ENCODE measurements around the gene ARHGAP31.
"Not testable (repeated sequence)": the region's sequence is repeated elsewhere in the genome, so short reads cannot be mapped to it uniquely, and the experiment has no call there.

ARHGAP31 gene

DNA sequence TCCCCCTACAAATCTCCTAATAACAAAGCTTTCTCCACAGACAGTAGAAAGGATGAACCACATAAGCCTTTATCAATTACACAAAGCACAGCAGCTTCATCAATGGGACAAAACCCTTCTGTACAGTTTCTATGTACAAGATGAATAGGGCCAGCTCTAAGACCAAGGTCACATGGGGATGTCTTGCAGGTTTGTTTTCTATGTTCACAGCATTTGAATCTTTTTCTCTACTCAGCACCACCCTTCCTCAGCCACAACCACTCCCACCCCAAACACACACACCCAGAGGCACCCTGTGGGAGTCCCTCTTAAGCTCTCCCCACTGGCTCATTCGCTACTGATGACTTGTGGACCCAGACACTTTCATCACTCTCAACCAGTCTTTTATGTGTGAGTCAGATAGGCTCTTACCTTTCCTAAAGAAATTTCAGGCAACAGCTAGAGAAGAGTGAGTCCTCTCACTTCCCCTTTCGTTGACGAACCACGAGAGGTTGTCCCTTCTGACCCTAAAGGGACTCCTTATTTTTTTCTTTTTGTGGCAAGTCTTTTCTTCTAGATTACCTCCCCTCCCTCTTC is 57.9 kb downstream of the ARHGAP31 start:
- peak; percentile 59 for DNase-seq

DNA sequence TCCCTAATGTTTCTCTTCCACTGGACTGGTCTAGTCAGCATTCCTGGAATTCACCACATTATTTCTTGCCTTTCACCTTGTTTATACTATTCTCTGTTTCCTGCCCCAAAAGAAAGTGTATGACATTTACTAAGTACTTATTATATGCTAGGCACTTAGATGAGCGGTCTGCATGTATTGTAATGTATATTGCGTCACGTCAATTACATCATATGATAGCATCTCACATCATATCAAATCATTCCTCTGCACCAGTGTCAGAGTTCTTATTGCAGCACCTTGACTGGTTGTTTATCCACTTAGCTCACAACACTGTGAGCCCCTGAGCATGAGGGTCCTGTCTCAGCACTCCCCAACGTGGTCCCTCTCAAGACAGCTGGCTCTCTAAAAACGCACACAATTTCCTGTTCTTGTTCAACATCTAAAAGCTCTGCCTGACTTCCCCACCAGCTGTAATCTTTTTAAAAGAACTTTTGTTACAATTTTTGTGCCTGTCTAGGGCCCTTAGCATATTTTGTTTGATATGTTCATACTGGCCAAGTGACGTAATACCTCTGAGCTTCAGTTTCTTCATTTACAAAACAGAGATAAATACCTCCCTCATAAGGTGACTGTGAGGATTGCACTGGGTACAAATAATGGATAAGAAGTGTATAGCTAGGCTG is 58.8 kb downstream of the ARHGAP31 start:
- no peak for DNase-seq

DNA sequence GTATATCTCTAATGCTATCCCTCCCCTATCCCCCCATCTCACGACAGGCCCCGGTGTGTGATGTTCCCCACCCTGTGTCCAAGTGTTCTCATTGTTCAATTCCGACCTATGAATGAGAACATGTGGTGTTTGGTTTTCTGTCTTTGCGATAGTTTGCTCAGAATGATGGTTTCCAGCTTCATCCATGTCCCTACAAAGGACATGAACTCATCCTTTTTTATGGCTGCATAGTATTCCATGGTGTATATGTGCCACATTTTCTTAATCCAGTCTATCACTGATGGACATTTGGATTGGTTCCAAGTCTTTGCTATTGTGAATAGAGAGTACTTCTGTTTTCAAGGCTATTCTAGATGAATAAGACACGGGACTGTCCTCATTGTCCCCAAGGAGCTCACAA is 61.4 kb downstream of the ARHGAP31 start:
- not testable (repeated sequence) for DNase-seq

DNA sequence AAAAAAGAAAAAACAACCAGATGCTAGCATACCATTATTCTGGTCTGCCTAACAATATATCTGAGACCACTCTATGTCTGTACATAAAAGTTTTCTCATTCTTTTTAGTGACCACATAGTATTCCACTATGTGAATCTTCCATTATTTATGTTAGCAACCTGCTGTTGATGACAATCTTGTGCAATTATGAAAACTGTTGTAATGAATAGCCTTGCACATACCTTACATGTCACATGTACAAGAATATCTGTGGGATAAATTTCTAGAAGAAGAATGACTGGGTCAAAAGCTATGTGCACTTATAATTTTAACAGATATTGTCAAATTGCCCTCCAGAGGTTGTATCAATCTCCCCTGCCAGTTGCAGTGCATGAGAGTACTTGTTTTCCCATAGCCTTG is 62.5 kb downstream of the ARHGAP31 start:
- no peak for DNase-seq

DNA sequence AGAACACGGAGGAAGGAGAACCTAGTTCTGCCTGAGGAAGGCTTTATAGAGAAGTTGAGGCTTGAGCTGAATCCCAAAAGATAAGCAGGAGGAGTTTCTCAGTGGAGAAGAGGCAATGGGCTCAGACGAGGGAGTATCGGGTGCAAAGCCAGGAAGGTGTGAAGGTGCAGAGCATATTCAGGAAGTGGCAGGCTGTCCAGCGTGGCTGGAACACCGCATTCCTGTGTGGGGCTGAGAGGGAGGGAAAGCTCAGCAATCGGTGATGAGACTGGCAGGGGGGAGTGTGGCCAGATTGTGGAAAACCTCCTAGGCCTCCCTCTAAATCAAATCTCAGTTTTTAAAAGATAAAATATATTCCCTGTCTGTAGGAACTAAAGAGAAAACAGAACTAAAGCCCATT is 63.0 kb downstream of the ARHGAP31 start:
- no peak for DNase-seq

DNA sequence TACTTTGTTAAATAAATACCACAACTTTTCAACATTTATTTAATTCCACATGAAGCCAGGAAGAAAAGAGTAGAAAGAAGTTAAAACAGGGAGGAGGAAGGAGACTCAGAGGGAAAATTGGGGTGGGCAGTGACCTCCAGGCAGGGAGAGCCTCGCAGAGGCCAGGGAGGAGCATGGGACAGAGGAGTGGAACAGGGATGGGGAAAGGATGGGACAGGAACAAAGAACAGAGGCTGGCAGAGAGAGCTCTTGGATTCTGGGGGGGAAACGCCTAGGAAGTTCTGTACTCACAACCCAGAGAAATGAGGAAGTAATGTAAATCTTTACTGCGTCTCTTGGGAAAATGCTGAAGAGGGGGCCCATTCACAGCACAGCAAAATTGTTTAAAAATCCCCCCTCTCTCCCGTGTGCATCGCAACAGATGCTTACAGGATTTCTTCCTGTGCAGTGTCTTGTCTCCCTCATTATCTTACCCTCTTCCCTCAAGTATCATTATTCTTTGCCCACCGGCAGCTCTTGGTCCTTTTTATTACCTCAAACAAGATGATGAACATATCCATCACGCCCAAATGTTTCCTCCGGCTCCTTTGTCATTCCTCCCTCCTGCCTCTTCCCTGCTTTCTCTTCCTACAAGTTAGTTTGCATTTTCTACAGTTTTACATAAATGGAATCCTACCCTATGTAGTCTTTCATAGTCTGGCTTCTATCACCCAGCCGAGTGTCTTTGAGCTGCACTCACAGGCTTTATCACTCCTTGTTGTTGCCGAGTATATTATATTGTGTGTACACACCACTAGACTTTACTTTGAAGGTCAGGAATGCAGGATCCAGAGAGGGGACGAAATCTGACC is 65.5 kb downstream of the ARHGAP31 start:
- no peak for DNase-seq

DNA sequence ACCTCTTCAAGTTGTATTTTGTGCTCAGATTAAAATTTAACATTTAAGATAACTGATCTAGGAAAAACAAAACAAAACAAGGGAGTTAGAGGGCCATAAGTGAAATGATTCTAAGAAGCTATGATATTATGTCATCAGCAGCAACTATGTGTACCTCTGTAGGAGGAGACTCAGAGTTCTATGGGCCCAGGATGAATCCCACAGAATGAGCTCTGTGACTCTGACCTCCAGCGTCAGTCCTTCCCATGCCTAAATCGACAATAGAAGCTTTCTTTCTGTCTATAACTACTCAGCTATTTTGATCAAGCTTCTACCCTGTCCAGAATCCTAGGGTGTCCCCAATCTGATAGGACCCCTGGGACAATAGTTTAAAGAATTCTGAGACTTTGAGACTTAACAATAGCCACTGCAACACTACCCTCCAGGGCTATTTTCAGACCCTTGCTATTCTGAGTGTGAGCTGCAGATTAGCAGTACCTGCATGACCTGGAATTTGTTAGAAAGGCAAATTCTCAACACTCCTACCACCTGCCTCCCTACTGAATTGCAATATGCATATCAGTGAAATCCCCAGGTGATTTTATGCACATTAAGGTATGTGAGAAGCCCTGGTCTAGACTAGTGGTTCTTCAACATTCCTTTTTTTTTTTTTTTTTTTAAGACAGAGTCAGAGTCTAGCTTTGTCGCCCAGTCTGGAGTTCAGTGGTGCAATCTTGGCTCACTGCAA is 66.7 kb downstream of the ARHGAP31 start:
- no peak for DNase-seq

DNA sequence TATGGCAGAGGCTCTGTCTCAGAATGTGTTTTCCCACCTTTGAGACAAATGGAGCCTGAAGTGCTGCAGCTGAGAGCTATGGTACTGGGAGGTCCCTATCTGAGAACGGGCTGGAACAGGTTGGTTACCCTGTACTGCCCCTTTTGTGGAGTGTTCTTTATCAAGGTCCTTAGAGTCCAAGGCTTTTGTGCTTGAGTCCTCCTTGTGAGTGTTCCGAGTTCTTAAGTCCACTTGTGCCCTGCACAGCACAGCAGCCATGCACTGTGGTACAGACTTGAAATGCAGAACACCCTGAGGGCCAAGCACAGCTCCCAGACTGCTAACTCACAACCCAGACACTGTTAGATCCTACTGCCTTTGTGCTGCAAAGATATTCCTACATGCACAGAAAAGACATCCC is 67.8 kb downstream of the ARHGAP31 start:
- no peak for DNase-seq

DNA sequence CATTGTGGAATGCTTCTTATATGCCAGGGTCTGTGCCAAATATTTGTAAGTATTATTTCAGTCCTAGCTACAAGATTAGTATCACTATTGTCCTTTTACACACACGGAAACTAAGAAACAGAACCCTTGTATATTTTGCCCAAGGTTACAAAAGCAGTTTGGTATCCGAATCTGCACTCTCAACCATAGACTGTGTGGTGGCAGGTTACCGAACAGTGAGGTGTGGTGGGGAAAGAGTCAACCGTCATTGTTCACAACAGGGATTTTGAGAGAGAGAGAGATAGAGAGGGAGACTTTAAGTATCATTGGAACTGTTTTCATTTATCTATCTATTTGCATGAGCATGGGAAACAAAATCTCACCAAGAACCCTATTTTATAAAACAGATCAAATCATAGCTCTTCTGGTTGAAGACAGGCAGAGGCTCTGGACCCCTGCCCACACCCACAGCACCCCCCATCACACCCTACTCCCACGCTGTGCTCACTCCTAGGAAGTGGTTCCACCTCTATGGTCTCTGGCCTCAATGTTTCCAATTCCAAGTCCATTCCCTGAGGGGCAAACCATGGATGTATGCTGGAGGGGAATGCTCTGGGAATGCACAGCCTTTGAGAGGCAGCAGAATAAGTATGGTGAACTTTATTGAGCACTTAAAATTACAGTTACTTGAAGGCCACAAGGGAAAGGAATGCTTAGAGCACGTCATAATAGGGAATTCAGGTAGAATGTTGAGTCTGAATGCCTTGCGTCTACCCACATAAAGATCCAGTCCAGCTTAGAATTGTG is 69.0 kb downstream of the ARHGAP31 start:
- DNase-seq = no peak

DNA sequence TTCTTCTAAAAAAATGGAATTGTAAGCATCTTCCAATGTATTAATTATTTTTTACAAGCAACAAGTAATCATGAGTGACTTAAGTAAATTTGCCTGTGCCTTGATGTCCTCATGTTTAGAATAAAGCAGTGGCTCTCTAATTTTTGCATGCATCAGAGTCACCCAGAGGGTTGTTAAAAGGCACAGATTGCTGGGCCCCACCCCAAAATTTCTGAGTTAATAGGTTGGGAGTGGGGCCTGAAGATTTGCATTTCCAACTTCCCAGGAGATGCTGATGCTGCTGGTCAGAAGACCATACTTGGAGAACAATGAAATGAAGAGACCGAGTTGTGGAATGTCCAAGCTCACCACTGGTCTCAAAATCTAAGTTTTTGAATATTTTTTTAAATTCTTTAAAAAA is 70.2 kb downstream of the ARHGAP31 start:
- no peak for DNase-seq

DNA sequence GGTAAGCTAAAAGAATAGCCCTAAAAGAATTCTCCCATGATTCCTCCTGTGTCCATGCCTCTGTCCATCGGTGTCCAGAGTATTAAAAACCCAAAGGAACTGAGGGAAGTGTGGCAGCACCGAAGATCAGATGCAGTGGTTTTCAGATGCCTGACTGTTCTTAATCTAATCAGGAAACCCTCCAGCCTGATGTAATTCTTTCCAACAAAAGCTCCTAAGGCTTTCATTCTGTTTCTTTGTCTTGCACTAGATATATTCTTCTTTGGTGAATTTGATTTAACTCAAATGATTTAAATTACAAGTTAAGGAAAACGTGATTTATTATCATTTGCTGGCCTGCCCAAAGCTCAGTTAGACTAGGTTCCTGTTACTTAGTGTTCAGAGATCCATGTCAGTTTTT is 71.2 kb downstream of the ARHGAP31 start:
- DNase-seq = no peak

DNA sequence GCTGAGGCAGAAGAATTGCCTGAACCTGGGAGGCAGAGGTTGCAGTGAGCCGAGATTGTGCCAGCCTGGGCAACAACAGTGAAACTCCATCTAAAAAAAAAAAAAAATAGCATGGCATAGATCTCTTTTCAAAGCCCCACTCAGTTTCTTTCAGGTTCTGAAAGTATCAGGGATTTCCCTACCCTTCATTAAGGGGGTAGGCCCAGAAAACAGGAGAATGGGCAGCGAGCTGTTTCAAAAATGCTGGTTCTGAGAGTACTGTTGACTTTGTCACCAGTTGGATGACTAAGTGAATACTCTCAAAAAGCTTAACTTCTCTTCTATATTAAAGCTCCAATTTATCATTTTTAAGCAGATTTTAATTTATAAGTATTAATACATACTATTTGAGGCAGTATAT is 72.8 kb downstream of the ARHGAP31 start:
- DNase-seq = no peak

DNA sequence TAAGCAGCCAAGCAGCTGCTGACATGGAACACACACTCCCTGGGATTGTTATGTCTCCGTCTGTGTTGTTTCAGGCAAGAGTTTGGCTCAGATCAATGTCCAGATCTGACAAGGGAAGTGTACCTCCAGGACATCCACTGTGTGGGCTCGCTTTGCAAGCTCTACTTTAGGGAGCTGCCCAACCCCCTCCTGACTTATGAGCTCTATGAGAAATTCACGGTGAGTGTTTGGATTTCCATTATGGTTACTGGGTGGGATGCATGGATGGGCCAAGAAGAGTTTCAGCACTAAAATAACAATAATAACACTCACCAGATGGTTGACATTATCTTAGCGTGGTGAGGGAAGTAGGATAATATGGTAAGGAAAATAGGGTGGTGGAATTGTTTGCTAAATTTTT is 74.1 kb downstream of the ARHGAP31 start:
- DNase-seq = no peak

DNA sequence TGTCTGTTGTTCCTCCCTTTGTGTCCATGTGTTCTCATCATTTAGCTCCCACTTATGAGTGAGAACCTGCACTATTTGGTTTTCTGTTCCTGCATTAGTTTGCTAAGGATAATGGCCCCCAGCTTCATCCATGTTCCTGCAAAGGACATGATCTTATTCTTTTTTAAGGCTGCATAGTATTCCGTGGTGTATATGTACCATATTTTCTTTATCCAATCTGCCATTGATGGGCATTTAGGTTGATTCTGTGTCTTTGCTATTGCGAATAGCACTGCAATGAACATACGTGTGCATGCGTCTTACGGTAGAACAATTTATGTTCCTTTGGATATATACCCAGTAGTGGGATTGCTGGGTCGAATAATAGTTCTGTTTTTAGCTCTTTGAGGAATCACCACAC is 77.6 kb downstream of the ARHGAP31 start:
- not testable (repeated sequence) for DNase-seq

DNA sequence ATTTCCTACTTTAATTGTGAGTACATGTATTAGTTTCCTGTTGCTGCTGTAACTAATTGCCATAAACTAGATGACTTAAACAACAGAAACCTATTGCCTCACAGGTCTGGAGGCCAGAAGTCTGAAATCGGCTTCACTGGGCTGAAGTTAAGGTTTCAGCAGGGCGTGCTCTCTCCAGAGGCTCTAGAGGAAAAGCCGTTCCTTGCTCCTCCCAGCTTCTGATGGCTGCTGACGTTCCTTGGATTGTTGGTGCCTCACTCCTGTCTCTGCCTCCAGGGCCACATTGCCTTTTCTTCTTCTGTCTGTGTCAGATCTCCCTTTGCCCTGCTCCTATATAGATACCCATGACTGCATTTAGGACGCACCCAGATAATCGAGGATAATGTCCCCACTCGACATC is 80.9 kb downstream of the ARHGAP31 start:
- no peak for DNase-seq

DNA sequence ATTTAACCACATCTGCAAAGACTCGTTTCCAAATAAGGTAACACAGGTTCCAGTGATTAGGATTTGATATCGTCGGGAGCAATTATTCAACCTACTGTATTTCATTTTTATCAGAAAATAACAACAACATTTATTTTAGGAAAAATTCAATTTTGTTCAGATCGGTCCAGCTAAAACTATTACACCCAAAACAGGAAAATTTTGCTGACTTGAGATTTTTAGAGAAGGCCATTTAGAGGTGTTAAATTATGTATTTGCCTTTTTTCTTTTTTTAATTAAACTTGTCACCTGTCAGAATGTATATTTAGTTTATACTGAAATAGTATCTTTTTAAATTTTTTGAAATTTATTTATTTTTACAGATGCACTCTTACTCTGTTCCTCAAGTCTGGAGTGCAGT is 81.3 kb downstream of the ARHGAP31 start:
- DNase-seq = no peak

DNA sequence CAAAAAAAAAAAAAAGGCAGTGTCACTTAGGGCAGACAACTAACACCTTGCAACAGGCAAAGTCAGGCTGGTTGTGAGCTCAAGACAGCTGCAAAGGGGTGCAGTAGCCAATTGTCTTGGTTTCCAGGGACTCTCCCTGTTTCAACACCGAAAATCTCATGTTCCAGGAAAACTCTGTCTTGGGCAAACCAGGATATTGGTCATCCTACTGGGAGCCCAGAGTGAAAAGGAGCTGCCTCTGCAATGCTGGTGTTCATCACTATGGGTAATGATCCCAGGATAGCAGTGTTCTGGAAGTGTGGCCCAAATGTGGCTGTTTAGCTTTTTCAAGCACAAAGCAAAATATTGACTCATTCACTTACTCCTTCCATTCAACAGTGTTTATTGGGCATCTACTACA is 82.6 kb downstream of the ARHGAP31 start:
- no peak for DNase-seq

DNA sequence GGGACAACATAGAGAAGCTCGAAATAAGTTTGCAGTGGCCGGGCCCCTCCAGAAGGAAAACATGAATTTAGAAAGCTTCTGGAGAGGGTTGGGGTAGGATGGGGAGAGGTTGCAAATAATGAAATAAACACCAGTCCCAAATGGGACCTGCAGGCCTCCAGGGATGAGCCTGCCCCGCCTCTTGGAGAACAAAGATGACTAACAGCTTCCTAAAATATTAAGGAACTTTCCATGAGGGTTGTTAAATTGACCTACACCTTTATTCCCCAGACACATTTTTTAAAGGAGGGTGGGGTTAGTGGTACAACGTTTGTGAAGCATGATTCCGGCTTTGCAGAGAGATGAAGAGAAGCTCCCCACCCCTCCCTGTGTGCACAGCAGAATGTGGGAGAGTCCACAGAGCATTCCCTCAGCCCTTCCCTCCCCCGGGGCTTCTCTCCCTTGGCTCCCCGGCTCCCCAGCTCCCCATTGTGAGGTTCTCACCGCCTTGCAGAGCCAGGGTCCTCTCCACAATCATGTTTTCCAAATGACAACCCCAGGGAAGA is 84.1 kb downstream of the ARHGAP31 start:
- DNase-seq = no peak

DNA sequence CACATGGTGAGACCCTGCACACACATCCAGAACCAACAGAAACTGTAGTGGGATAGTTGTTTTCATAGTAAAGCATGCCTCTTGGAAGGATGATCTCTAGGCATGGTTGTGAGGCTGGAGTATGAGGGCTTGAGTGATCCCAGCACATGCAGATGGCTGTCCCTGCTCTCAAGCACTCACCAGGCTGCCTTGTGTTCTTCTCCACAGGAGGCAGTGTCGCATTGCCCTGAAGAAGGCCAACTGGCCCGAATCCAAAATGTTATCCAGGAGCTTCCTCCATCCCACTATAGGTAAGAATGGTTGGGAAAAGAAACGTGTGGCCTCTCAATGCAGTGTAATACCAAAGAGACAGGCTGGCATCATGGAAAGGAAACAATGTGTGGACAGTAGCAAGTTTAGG is 86.5 kb downstream of the ARHGAP31 start:
- DNase-seq = no peak

DNA sequence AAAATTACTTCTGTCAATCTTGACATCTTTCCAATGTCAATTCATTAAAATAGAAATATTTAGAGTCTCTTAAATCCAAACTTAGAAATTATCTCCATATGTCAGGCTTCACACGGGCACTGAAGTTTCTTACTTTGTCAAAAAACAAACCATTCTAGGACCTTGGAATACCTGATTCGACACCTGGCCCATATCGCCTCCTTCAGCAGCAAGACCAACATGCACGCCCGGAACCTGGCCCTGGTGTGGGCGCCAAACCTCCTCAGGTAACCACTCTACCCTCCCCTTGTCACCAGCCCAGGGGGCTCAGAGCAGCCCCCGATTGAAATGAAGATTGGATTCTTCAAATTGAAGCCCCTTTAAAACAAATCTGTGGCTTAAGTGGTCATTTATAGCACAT is 88.0 kb downstream of the ARHGAP31 start:
- DNase-seq = no peak

DNA sequence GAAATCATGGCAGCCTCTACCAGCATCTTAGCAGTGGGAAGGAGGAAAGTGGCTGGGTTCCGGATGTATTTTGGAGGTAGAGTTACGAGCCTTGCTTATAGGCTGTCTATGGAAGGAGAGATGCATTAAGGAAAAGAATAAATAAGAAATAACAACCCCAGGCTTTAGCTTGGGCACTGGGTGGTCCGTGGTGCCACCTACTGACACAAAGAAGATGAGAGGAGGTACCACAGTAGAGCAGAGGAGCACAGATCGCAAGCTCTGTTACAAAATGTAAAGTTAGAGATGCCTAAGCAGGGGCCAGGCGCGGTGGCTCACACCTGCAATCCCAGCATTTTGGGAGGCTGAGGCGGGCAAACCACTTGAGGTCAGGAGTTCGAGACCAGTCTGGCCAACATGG is 94.4 kb downstream of the ARHGAP31 start:
- DNase-seq = no peak

DNA sequence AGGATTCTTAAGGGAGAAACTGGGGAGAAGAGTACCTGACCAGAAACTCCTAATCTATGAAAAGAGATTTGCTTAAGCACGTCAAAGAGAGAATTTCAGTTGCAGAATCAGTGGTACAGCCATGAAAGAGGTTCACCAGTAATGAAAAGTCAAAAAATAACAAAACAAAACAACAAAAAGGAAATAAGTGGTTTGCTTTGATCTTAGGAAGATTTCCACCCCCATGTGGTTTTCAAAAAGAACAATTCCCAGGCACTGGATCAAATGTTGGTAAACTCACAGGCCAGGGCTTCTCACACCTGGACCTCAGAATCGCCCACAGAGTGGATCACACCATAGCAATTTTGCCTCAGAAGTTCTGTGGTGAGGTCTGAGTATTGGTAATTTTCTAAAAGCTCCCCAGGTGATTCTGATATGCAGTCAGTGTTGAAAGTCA is 101.8 kb downstream of the ARHGAP31 start:
- no peak for DNase-seq
